ENCODE data around the gene FAM228B. TPM values are rescaled to one million over a fixed set of nuclear protein-coding genes. Genes with fewer than 3 reads are reported as not detected.
"Not testable (repeated sequence)": the region's sequence is repeated elsewhere in the genome, so short reads cannot be mapped to it uniquely, and the experiment has no call there.

The FAM228B gene
- total and polyA plus RNA-seq, 2 donors from 2014 or later, result 23.2 to 35.2 TPM

DNA sequence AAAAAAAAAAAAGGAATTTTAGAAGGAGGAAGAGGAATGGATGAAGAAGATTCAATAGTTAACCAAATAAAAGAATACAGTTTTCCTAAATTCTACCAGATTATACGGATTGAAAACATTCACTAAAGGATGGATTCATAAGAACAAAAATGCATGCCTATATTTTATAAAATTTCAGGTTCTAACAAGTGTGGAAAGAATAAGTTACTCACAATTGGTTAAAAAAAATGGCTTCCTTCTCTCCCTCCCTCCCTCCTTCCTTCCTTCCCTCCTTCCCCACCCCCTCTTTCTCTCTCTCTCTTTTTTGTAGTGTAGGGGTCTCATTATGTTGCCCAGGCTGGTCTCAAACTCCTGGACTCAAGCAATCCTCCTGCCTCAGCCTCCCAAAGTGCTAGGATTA, 37.0 kb upstream of the FAM228B start:
- no peak overlapping the region for H3K4me3 ChIP-seq (ENCODE audit: low read length in 3 of 3)
- FAIRE-seq (no peak), DNase-seq (no peak)
- H3K27me3 ChIP-seq (ENCODE audit: control insufficient read depth, insufficient read depth, low read length), result no peaks in the 10 kb centered on the region
- peaks cover 0 to 6% (median 2%) of the 10 kb centered on the region in 3 donors for H3K36me3 ChIP-seq (ENCODE audit: control insufficient read depth in 2 of 3, insufficient read depth in 3 of 3, low read length in 3 of 3)
- TF ChIP-seq CTCF (IDR thresholded peaks at IDR 0.05; ENCODE audit: borderline replicate concordance, extremely low read depth, insufficient read depth), result no peak
- H3K9me3 ChIP-seq (ENCODE audit: control insufficient read depth in 2 of 3, insufficient read depth in 1 of 3, low read length in 3 of 3), result no peaks in the 10 kb centered on the region
- no peak overlapping the region for H3K9ac ChIP-seq (ENCODE audit: low read length in 3 of 3)
- H3K4me1 ChIP-seq (ENCODE audit: control insufficient read depth in 2 of 3, insufficient read depth in 2 of 3, low read depth in 1 of 3, low read length in 3 of 3), result peaks cover 0 to 13% (median 4%) of the 10 kb centered on the region in 3 donors
- no peak overlapping the region for H3K27ac ChIP-seq (ENCODE audit: low read depth in 2 of 2, low read length in 2 of 2)
- intact Hi-C loops (cut with DNase I), result no loop called here

DNA sequence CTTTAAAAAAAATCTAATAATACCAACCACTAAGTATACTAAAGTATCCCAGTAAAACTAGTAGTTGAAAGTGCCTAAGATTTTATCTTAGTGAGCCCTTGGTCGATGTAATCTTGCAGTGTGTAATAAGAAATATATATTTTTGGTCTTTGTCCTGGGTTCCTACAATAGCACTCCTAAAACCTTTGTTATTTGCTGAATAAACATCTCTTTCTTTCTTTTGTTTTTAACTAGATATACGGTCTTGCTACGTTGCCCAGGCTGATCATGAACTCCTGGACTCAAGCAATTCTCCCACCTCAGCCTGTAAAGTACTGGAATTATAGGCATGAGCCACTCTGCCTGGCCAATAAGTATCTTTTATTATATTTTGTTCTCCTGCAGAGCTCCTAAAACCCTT, 36.2 kb upstream of the FAM228B start:
- Histone ChIP-seq H3K27ac (ENCODE audit: low read depth in 2 of 2, low read length in 2 of 2) (no peak overlapping the region), H3K9me3 (ENCODE audit: control insufficient read depth in 2 of 3, insufficient read depth in 1 of 3, low read length in 3 of 3) (no peaks in the 10 kb centered on the region), H3K4me3 (ENCODE audit: low read length in 3 of 3) (no peak overlapping the region), H3K4me1 (ENCODE audit: control insufficient read depth in 2 of 3, insufficient read depth in 2 of 3, low read depth in 1 of 3, low read length in 3 of 3) (peaks cover 0 to 13% (median 4%) of the 10 kb centered on the region in 3 donors), H3K36me3 (ENCODE audit: control insufficient read depth in 2 of 3, insufficient read depth in 3 of 3, low read length in 3 of 3) (peaks cover 0 to 3% (median 0%) of the 10 kb centered on the region in 3 donors), H3K27me3 (ENCODE audit: control insufficient read depth, insufficient read depth, low read length) (no peaks in the 10 kb centered on the region), H3K9ac (ENCODE audit: low read length in 3 of 3) (no peak overlapping the region)
- no peak for DNase-seq
- intact Hi-C loops (cut with DNase I), result no loop called here
- TF ChIP-seq CTCF (IDR thresholded peaks at IDR 0.05; ENCODE audit: borderline replicate concordance, extremely low read depth, insufficient read depth), result no peak
- FAIRE-seq, result no peak

DNA sequence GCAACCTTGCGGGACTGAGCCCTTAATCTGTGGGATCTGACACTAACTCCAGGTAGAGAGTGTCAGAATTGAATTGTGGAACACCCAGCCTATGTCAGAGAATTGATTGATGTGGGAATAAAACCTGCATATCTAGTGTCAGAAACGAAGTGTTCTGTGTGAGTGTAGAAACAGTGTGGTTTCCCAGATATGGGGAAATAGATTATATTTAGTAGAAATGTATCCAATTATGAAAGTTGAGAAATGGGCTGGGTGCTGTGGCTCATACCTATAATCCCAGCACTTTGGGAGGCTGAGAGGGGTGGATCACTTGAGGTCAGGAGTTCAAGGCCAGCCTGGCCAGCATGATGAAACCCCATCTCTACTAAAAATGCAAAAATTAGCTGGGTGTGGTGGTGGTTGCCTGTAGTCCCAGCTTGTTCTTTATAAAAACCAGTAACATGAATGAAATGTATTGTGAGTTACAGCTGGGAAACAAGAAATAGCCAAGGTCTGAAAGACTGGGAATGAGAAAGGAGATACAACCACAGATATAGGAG, 34.4 kb upstream of the FAM228B start:
- no peak for TF ChIP-seq CTCF (IDR thresholded peaks at IDR 0.05; ENCODE audit: borderline replicate concordance, extremely low read depth, insufficient read depth)
- FAIRE-seq, result no peak
- Histone ChIP-seq H3K9me3 (ENCODE audit: control insufficient read depth in 2 of 3, insufficient read depth in 1 of 3, low read length in 3 of 3) (no peaks in the 10 kb centered on the region), H3K4me3 (ENCODE audit: low read length in 3 of 3) (no peak overlapping the region), H3K27me3 (ENCODE audit: control insufficient read depth, insufficient read depth, low read length) (no peaks in the 10 kb centered on the region), H3K36me3 (ENCODE audit: control insufficient read depth in 2 of 3, insufficient read depth in 3 of 3, low read length in 3 of 3) (no peaks in the 10 kb centered on the region), H3K4me1 (ENCODE audit: control insufficient read depth in 2 of 3, insufficient read depth in 2 of 3, low read depth in 1 of 3, low read length in 3 of 3) (peaks cover 0 to 6% (median 4%) of the 10 kb centered on the region in 3 donors), H3K9ac (ENCODE audit: low read length in 3 of 3) (no peak overlapping the region), H3K27ac (ENCODE audit: low read depth in 2 of 2, low read length in 2 of 2) (no peak overlapping the region)
- DNase-seq, result no peak
- intact Hi-C loops (cut with DNase I), result no loop called here

GRCh38 chr2:24093270-24093669, 30.0 kb upstream of the FAM228B start:
- H3K9me3 ChIP-seq (ENCODE audit: control insufficient read depth in 2 of 3, insufficient read depth in 1 of 3, low read length in 3 of 3); H3K27ac ChIP-seq (ENCODE audit: low read depth in 2 of 2, low read length in 2 of 2); FAIRE-seq; H3K4me1 ChIP-seq (ENCODE audit: control insufficient read depth in 2 of 3, insufficient read depth in 2 of 3, low read depth in 1 of 3, low read length in 3 of 3); H3K27me3 ChIP-seq (ENCODE audit: control insufficient read depth, insufficient read depth, low read length); H3K4me3 ChIP-seq (ENCODE audit: low read length in 3 of 3); H3K9ac ChIP-seq (ENCODE audit: low read length in 3 of 3); DNase-seq; intact Hi-C loops (cut with DNase I); H3K36me3 ChIP-seq (ENCODE audit: control insufficient read depth in 2 of 3, insufficient read depth in 3 of 3, low read length in 3 of 3): not testable (repeated sequence)

GRCh38 chr2:24095171-24095677, 28.0 kb upstream of the FAM228B start:
- FAIRE-seq; H3K4me3 ChIP-seq (ENCODE audit: low read length in 3 of 3); H3K36me3 ChIP-seq (ENCODE audit: control insufficient read depth in 2 of 3, insufficient read depth in 3 of 3, low read length in 3 of 3); H3K9me3 ChIP-seq (ENCODE audit: control insufficient read depth in 2 of 3, insufficient read depth in 1 of 3, low read length in 3 of 3); H3K27me3 ChIP-seq (ENCODE audit: control insufficient read depth, insufficient read depth, low read length); H3K4me1 ChIP-seq (ENCODE audit: control insufficient read depth in 2 of 3, insufficient read depth in 2 of 3, low read depth in 1 of 3, low read length in 3 of 3); H3K27ac ChIP-seq (ENCODE audit: low read depth in 2 of 2, low read length in 2 of 2); H3K9ac ChIP-seq (ENCODE audit: low read length in 3 of 3); intact Hi-C loops (cut with DNase I): not testable (repeated sequence)
- DNase-seq, result peak in 1 of 5 donors; percentile 41

DNA sequence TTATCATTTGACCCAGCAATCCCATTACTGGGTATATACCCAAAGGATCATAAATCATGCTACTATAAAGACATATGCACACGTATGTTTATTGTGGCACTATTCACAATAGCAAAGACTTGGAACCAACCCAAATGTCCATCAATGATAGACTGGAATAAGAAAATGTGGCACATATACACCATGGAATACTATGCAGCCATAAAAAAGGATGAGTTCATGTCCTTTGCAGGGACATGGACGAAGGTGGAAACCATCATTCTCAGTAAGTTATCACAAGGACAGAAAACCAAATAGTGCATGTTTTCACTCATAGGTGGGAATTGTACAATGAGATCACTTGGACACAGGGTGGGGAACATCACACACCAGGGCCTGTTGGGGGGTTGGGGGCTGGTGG, 22.5 kb upstream of the FAM228B start:
- H3K36me3 ChIP-seq (ENCODE audit: control insufficient read depth in 2 of 3, insufficient read depth in 3 of 3, low read length in 3 of 3); H3K9me3 ChIP-seq (ENCODE audit: control insufficient read depth in 2 of 3, insufficient read depth in 1 of 3, low read length in 3 of 3); DNase-seq; FAIRE-seq; intact Hi-C loops (cut with DNase I); H3K4me3 ChIP-seq (ENCODE audit: low read length in 3 of 3); H3K4me1 ChIP-seq (ENCODE audit: control insufficient read depth in 2 of 3, insufficient read depth in 2 of 3, low read depth in 1 of 3, low read length in 3 of 3); H3K27ac ChIP-seq (ENCODE audit: low read depth in 2 of 2, low read length in 2 of 2); H3K27me3 ChIP-seq (ENCODE audit: control insufficient read depth, insufficient read depth, low read length); H3K9ac ChIP-seq (ENCODE audit: low read length in 3 of 3): not testable (repeated sequence)
